Neural progenitor cell (in vitro differentiated cells): ENCODE data around the gene SCMH1. TPM values are rescaled to one million over a fixed set of nuclear protein-coding genes. Genes with fewer than 3 reads are reported as not detected.
A peak's percentile ranks its signal among the peaks of the same experiment; 100 is the strongest.

Experiments used
- DNase-seq: peaks from one replicate; pipeline ENCODE4 v3.0.0-alpha.2; 2016; ENCODE audit warnings: low spot score
- H2AFZ ChIP-seq: fragments of 200-600 bp; sonication (generic); replicated peaks from 2 replicates; pipeline ENCODE4 v1.6.1; 2016; ENCODE audit warnings: antibody characterized with exemption
- H3F3A ChIP-seq: fragments of 200-600 bp; sonication (generic); 2 replicates; pipeline ENCODE4 v1.6.1; 2016; ENCODE audit warnings: antibody characterized with exemption, low read depth
- H3K27ac ChIP-seq: fragments of 200-600 bp; sonication (generic); 2 replicates; pipeline ENCODE4 v1.5.1; 2016; ENCODE audit warnings: mild to moderate bottlenecking
- H3K27me3 ChIP-seq: fragments of 200-600 bp; sonication (generic); 2 replicates; pipeline ENCODE4 v1.6.1; 2016; ENCODE audit warnings: mild to moderate bottlenecking, moderate library complexity
- H3K36me3 ChIP-seq: fragments of 200-600 bp; sonication (generic); 2 replicates; pipeline ENCODE4 v1.5.1; 2016
- H3K4me1 ChIP-seq: fragments of 200-600 bp; sonication (generic); 2 replicates; pipeline ENCODE4 v1.6.1; 2016; ENCODE audit warnings: mixed run types
- H3K4me2 ChIP-seq: fragments of 200-600 bp; sonication (generic); 2 replicates; pipeline ENCODE4 v1.6.1; 2016
- H3K4me3 ChIP-seq: fragments of 200-600 bp; sonication (generic); 2 replicates; pipeline ENCODE4 v1.5.1; 2016
- H3K79me2 ChIP-seq: fragments of 200-600 bp; sonication (generic); 2 replicates; pipeline ENCODE4 v1.6.1; 2016; ENCODE audit warnings: low read depth
- H3K9ac ChIP-seq: fragments of 200-600 bp; sonication (generic); 2 replicates; pipeline ENCODE4 v1.6.1; 2016
- H3K9me3 ChIP-seq: fragments of 200-600 bp; sonication (generic); 2 replicates; pipeline ENCODE4 v1.5.1; 2016; ENCODE audit warnings: low read depth
- H4K20me1 ChIP-seq: fragments of 200-600 bp; sonication (generic); 2 replicates; pipeline ENCODE4 v1.6.1; 2016; ENCODE audit warnings: low read depth
- H3K27ac Mint-ChIP-seq: 3 replicates; pipeline ENCODE4 v1.8.0; 2021; ENCODE audit warnings: mixed read lengths
- H3K27me3 Mint-ChIP-seq: 2 replicates; pipeline ENCODE4 v1.8.0; 2022; ENCODE audit warnings: low read depth, mild to moderate bottlenecking, inconsistent platforms, moderate library complexity, mixed read lengths; ENCODE audit not compliant: insufficient read depth
- H3K36me3 Mint-ChIP-seq: 3 replicates; pipeline ENCODE4 v1.8.0; 2021; ENCODE audit warnings: mixed read lengths
- H3K4me1 Mint-ChIP-seq: 3 replicates; pipeline ENCODE4 v1.8.0; 2021; ENCODE audit warnings: mixed read lengths
- H3K4me3 Mint-ChIP-seq: 3 replicates; pipeline ENCODE4 v1.8.0; 2021; ENCODE audit warnings: mild to moderate bottlenecking, moderate library complexity, mixed read lengths
- H3K9me3 Mint-ChIP-seq: 3 replicates; pipeline ENCODE4 v1.8.0; 2020; ENCODE audit warnings: mixed read lengths
- EZH2 ChIP-seq: fragments of 200-600 bp; sonication (generic); IDR thresholded peaks from 2 replicates; pipeline ENCODE4 v1.6.1; 2017; ENCODE audit warnings: antibody characterized with exemption, mild to moderate bottlenecking, moderate library complexity
- EZH2phosphoT487 ChIP-seq: fragments of 200-600 bp; sonication (generic); IDR thresholded peaks from 2 replicates; pipeline ENCODE4 v1.6.1; 2017; ENCODE audit warnings: antibody characterized with exemption
- total RNA-seq: library from RNA; depleted of rRNA; stranded (reverse); fragments of >200 nt; gene quantifications from 2 replicates; pipeline ENCODE4 v1.2.3, GENCODE V29; 2015; ENCODE audit warnings: low replicate concordance
- TF ChIP-seq, protein P1 (sequence below): fragments of 200-600 bp; sonication (generic); IDR thresholded peaks from 2 replicates; pipeline ENCODE4 v1.5.1; 2017; ENCODE audit warnings: antibody characterized with exemption, mild to moderate bottlenecking

The SCMH1 gene
- total RNA-seq, 1 donor from 2014 or later = 16.1 TPM

GRCh38 chr1:41280202-41281032 is 38.3 kb upstream of the SCMH1 start:
- TF ChIP-seq EZH2phosphoT487 (no peak), EZH2 (no peak)
- TF ChIP-seq, protein P1, sequence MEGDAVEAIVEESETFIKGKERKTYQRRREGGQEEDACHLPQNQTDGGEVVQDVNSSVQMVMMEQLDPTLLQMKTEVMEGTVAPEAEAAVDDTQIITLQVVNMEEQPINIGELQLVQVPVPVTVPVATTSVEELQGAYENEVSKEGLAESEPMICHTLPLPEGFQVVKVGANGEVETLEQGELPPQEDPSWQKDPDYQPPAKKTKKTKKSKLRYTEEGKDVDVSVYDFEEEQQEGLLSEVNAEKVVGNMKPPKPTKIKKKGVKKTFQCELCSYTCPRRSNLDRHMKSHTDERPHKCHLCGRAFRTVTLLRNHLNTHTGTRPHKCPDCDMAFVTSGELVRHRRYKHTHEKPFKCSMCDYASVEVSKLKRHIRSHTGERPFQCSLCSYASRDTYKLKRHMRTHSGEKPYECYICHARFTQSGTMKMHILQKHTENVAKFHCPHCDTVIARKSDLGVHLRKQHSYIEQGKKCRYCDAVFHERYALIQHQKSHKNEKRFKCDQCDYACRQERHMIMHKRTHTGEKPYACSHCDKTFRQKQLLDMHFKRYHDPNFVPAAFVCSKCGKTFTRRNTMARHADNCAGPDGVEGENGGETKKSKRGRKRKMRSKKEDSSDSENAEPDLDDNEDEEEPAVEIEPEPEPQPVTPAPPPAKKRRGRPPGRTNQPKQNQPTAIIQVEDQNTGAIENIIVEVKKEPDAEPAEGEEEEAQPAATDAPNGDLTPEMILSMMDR = no peak
- Histone ChIP-seq H2AFZ (no peak overlapping the region), H3K79me2 (no peaks in the 10 kb centered on the region), H4K20me1 (no peaks in the 10 kb centered on the region), H3K27me3 (no peaks in the 10 kb centered on the region), H3K9ac (no peak overlapping the region), H3K9me3 (no peaks in the 10 kb centered on the region), H3K4me3 (no peak overlapping the region), H3K4me2 (no peak overlapping the region), H3K4me1 (peaks cover 2% of the 10 kb centered on the region), H3K27ac (no peak overlapping the region), H3K36me3 (no peaks in the 10 kb centered on the region), H3F3A (no peaks in the 10 kb centered on the region)
- no peak for DNase-seq
- Mint-ChIP-seq H3K36me3 (no peaks in the 10 kb centered on the region), H3K9me3 (no peaks in the 10 kb centered on the region), H3K27ac (no peak overlapping the region), H3K4me1 (peaks cover 15% of the 10 kb centered on the region), H3K27me3 (peaks cover 9% of the 10 kb centered on the region), H3K4me3 (no peak overlapping the region)

DNA sequence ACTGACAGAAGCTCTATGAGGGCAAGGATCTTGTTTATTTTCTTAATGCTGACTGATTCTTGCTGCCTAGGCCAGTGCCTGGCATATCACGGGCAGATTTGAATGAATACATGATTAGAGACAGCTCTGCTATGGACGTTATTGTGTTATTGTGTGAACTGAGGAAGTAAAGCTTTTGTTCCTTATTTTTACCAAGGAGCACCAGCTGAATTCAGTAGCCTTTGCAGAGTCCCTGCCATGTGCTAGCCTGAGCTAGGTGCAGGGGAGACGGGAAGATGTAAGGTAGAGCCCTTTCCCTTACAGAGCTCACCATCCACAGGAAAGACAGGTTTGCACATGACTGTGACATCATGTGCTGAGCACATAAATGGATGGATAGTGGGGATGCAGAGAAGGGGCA is 36.0 kb upstream of the SCMH1 start:
- no peaks in the 10 kb centered on the region for H3K79me2 ChIP-seq
- Mint-ChIP-seq H3K4me1 (peaks cover 8% of the 10 kb centered on the region), H3K27ac (no peak overlapping the region), H3K27me3 (peaks cover 5% of the 10 kb centered on the region), H3K4me3 (no peak overlapping the region), H3K36me3 (no peaks in the 10 kb centered on the region), H3K9me3 (no peaks in the 10 kb centered on the region)
- no peaks in the 10 kb centered on the region for H4K20me1 ChIP-seq
- no peak overlapping the region for H3K4me3 ChIP-seq
- H3K27ac ChIP-seq = no peak overlapping the region
- no peak for TF ChIP-seq EZH2
- TF ChIP-seq EZH2phosphoT487 = no peak
- TF ChIP-seq, protein P1 = no peak
- H3K9me3 ChIP-seq = no peaks in the 10 kb centered on the region
- H3K9ac ChIP-seq = no peak overlapping the region
- no peaks in the 10 kb centered on the region for H3F3A ChIP-seq
- H2AFZ ChIP-seq = no peak overlapping the region
- H3K36me3 ChIP-seq = no peaks in the 10 kb centered on the region
- DNase-seq = no peak
- no peak overlapping the region for H3K4me2 ChIP-seq
- no peaks in the 10 kb centered on the region for H3K27me3 ChIP-seq
- H3K4me1 ChIP-seq = no peaks in the 10 kb centered on the region

- Mint-ChIP-seq H3K9me3 (no peaks in the 10 kb centered on the region), H3K4me1 (peaks cover 10% of the 10 kb centered on the region), H3K27me3 (peaks cover 7% of the 10 kb centered on the region), H3K4me3 (no peak overlapping the region), H3K27ac (peak overlapping the region; percentile 3), H3K36me3 (no peaks in the 10 kb centered on the region)
- Histone ChIP-seq H3K27ac (no peak overlapping the region), H3K9me3 (no peaks in the 10 kb centered on the region), H3K27me3 (no peaks in the 10 kb centered on the region), H3K4me1 (no peaks in the 10 kb centered on the region), H3K36me3 (no peaks in the 10 kb centered on the region), H2AFZ (no peak overlapping the region), H3K79me2 (no peaks in the 10 kb centered on the region), H3K4me3 (no peak overlapping the region), H4K20me1 (no peaks in the 10 kb centered on the region), H3F3A (no peaks in the 10 kb centered on the region), H3K4me2 (no peak overlapping the region), H3K9ac (no peak overlapping the region)
- no peak for DNase-seq
- TF ChIP-seq, protein P1 = no peak
- TF ChIP-seq EZH2 (no peak), EZH2phosphoT487 (no peak)
Observed at GRCh38 chr1:41277371-41277975, 35.4 kb upstream of the SCMH1 start.
